PFSK-1 (cell line): ENCODE measurements around the gene KHK.

ENCODE experiments used
- FOXP2 ChIP-seq: optimal IDR thresholded peaks from 2 replicates; pipeline ENCODE3; 2011; ENCODE audit warnings: borderline replicate concordance, control low read depth, inconsistent platforms; ENCODE audit not compliant: insufficient read depth; ENCODE audit errors: extremely low read length, extremely low read depth
- POLR2AphosphoS5 ChIP-seq: IDR thresholded peaks from 2 replicates; pipeline ENCODE4 v1.6.1; 2012; ENCODE audit warnings: low read depth, mild to moderate bottlenecking, control low read depth, low read length, moderate library complexity
- REST ChIP-seq, 2 experiments: IDR thresholded peaks; 2 replicates each; pipeline versions ENCODE4 v1.6.1 to v1.8.0; 2011 to 2012; ENCODE audit warnings: low read depth in 2 of 2, low read length in 2 of 2, control low read depth in 1 of 2, inconsistent platforms in 1 of 2, mild to moderate bottlenecking in 1 of 2, moderate library complexity in 1 of 2; ENCODE audit not compliant: insufficient read depth in 1 of 2

GRCh38 chr2:27079233-27080139 lies 7.1 kb upstream of the KHK start:
- TF ChIP-seq REST (IDR thresholded peaks at IDR 0.05; ENCODE audit: insufficient read depth in 1 of 2, low read depth in 2 of 2, low read length in 2 of 2) (no peak), POLR2AphosphoS5 (no peak), FOXP2 (no peak)
